Measurements from ENCODE around the gene TMEM239.

DNA sequence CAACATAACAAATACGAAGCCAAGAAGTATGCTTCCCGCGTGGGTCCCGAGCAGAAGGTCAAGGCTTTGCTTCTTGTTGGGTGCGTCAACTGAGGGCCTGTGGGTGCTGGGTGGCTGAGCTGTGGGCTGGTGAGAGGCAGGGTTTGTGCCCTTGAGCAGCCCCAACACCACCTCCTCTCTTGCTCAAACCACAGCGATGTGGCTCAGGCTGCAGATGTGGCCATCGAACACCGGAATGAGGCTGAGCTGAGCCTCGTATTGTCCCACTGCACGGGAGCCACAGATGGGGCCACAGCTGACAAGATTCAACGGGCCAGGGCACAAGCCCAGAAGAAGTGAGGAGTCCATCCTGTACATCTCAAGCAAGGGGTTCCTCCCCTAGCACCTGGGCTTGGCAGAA lies 50.1 kb downstream of the TMEM239 start:
- TF ChIP-seq, protein P1, sequence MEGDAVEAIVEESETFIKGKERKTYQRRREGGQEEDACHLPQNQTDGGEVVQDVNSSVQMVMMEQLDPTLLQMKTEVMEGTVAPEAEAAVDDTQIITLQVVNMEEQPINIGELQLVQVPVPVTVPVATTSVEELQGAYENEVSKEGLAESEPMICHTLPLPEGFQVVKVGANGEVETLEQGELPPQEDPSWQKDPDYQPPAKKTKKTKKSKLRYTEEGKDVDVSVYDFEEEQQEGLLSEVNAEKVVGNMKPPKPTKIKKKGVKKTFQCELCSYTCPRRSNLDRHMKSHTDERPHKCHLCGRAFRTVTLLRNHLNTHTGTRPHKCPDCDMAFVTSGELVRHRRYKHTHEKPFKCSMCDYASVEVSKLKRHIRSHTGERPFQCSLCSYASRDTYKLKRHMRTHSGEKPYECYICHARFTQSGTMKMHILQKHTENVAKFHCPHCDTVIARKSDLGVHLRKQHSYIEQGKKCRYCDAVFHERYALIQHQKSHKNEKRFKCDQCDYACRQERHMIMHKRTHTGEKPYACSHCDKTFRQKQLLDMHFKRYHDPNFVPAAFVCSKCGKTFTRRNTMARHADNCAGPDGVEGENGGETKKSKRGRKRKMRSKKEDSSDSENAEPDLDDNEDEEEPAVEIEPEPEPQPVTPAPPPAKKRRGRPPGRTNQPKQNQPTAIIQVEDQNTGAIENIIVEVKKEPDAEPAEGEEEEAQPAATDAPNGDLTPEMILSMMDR (IDR thresholded peaks at IDR 0.05), result no peak
- TF ChIP-seq POLR2A (IDR thresholded peaks at IDR 0.05; ENCODE audit: low read depth), result no peak

Data from esophagus muscularis mucosa (tissue), 3 donors.